H9 (cell line): ENCODE measurements around the gene NCDN. TPM values are rescaled to one million over a fixed set of nuclear protein-coding genes. Genes with fewer than 3 reads are reported as not detected.

Experiments used
- DNase-seq: peaks from one replicate; pipeline ENCODE4 v3.0.0-alpha.2; 2017
- H2AFZ ChIP-seq: one replicate; pipeline ENCODE4 v1.6.1; 2013; ENCODE audit warnings: mild to moderate bottlenecking, low read length, control low read depth, moderate library complexity
- H2AK5ac ChIP-seq: 2 replicates; pipeline ENCODE4 v1.6.1; 2013; ENCODE audit warnings: low read length, control low read depth, mixed read lengths; ENCODE audit not compliant: insufficient read length
- H2BK120ac ChIP-seq: one replicate; pipeline ENCODE4 v1.6.1; 2013; ENCODE audit warnings: low read depth, mild to moderate bottlenecking, low read length, control low read depth, inconsistent platforms; ENCODE audit not compliant: poor library complexity, severe bottlenecking
- H2BK12ac ChIP-seq: 2 replicates; pipeline ENCODE4 v1.6.1; 2013; ENCODE audit warnings: low read length, control low read depth, mixed read lengths, low read depth; ENCODE audit not compliant: insufficient read length
- H2BK15ac ChIP-seq: 2 replicates; pipeline ENCODE4 v1.6.1; 2013; ENCODE audit warnings: low read depth, low read length, control low read depth
- H2BK20ac ChIP-seq: one replicate; pipeline ENCODE4 v1.6.1; 2013; ENCODE audit warnings: low read depth, mild to moderate bottlenecking, low read length, control low read depth, inconsistent platforms; ENCODE audit not compliant: poor library complexity, severe bottlenecking
- H2BK5ac ChIP-seq: 2 replicates; pipeline ENCODE4 v1.6.1; 2013; ENCODE audit warnings: low read length, control low read depth, mixed read lengths; ENCODE audit not compliant: insufficient read length
- H3K14ac ChIP-seq: 2 replicates; pipeline ENCODE4 v1.6.1; 2013; ENCODE audit warnings: low read length, control low read depth; ENCODE audit not compliant: insufficient read depth
- H3K18ac ChIP-seq: 2 replicates; pipeline ENCODE4 v1.6.1; 2013; ENCODE audit warnings: low read depth, mild to moderate bottlenecking, mixed read lengths, low read length, control low read depth; ENCODE audit not compliant: insufficient read length
- H3K23ac ChIP-seq: 2 replicates; pipeline ENCODE4 v1.6.1; 2013; ENCODE audit warnings: low read length, control low read depth, mixed read lengths, low read depth; ENCODE audit not compliant: insufficient read length
- H3K23me2 ChIP-seq: 2 replicates; pipeline ENCODE4 v1.6.1; 2013; ENCODE audit warnings: low read depth, mild to moderate bottlenecking, mixed read lengths, low read length, control low read depth; ENCODE audit not compliant: insufficient read length, poor library complexity, severe bottlenecking
- H3K27ac ChIP-seq: 2 replicates; pipeline ENCODE4 v1.5.1; 2013; ENCODE audit warnings: low read length, control low read depth, mixed read lengths, low read depth; ENCODE audit not compliant: insufficient read length
- H3K27me3 ChIP-seq: 2 replicates; pipeline ENCODE4 v1.6.1; 2013; ENCODE audit warnings: low read length, control low read depth, inconsistent platforms; ENCODE audit not compliant: insufficient read depth
- H3K4ac ChIP-seq: 2 replicates; pipeline ENCODE4 v1.6.1; 2013; ENCODE audit warnings: low read depth, mild to moderate bottlenecking, control low read depth, inconsistent platforms, low read length, moderate library complexity
- H3K4me1 ChIP-seq: 2 replicates; pipeline ENCODE4 v1.6.1; 2013; ENCODE audit warnings: low read length, control low read depth, inconsistent platforms; ENCODE audit not compliant: insufficient read depth
- H3K4me2 ChIP-seq: 2 replicates; pipeline ENCODE4 v1.6.1; 2013; ENCODE audit warnings: low read length, control low read depth, mixed read lengths; ENCODE audit not compliant: insufficient read length, insufficient read depth
- H3K56ac ChIP-seq: 2 replicates; pipeline ENCODE4 v1.6.1; 2013; ENCODE audit warnings: low read depth, mild to moderate bottlenecking, mixed read lengths, low read length, control low read depth; ENCODE audit not compliant: insufficient read length
- H3K79me1 ChIP-seq: 2 replicates; pipeline ENCODE4 v1.6.1; 2013; ENCODE audit warnings: low read depth, mild to moderate bottlenecking, moderate library complexity, low read length, control low read depth, inconsistent platforms; ENCODE audit not compliant: insufficient read depth, poor library complexity, severe bottlenecking
- H3K79me2 ChIP-seq: 2 replicates; pipeline ENCODE4 v1.6.1; 2013; ENCODE audit warnings: low read length, control low read depth, inconsistent platforms; ENCODE audit not compliant: insufficient read depth
- H3K9ac ChIP-seq: 2 replicates; pipeline ENCODE4 v1.6.1; 2013; ENCODE audit warnings: low read length, control low read depth, mixed read lengths; ENCODE audit not compliant: insufficient read length; ENCODE audit errors: extremely low read depth
- H3K9me3 ChIP-seq: one replicate; pipeline ENCODE4 v1.6.1; 2013; ENCODE audit warnings: low read depth, low read length, inconsistent platforms; ENCODE audit not compliant: control insufficient read depth
- H3T11ph ChIP-seq: one replicate; pipeline ENCODE4 v1.6.1; 2013; ENCODE audit warnings: mild to moderate bottlenecking, low read length, control low read depth, inconsistent platforms
- H4K20me1 ChIP-seq: one replicate; pipeline ENCODE4 v1.6.1; 2013; ENCODE audit not compliant: control insufficient read depth, insufficient read length, insufficient read depth
- H4K5ac ChIP-seq: 2 replicates; pipeline ENCODE4 v1.6.1; 2013; ENCODE audit warnings: low read depth, mild to moderate bottlenecking, mixed read lengths, low read length, control low read depth; ENCODE audit not compliant: insufficient read length
- H4K8ac ChIP-seq: replicated peaks from 2 replicates; pipeline ENCODE4 v1.6.1; 2013; ENCODE audit warnings: low read length, control low read depth, mixed read lengths, low read depth; ENCODE audit not compliant: insufficient read length
- H4K91ac ChIP-seq: 2 replicates; pipeline ENCODE4 v1.6.1; 2013; ENCODE audit warnings: low read depth, mild to moderate bottlenecking, moderate library complexity, mixed read lengths, low read length, control low read depth; ENCODE audit not compliant: insufficient read length
- H3K27ac Mint-ChIP-seq, 3 experiments: 2 replicates in 2 of 3; 3 replicates in 1 of 3; pipeline ENCODE4 v1.8.0; 2020 to 2021; ENCODE audit warnings: mixed read lengths in 3 of 3, mild to moderate bottlenecking in 1 of 3, moderate library complexity in 1 of 3
- H3K27me3 Mint-ChIP-seq: 2 replicates; pipeline ENCODE4 v1.8.0; 2021; ENCODE audit warnings: low read depth, mild to moderate bottlenecking, moderate library complexity, mixed read lengths
- H3K36me3 Mint-ChIP-seq, 3 experiments: 2 replicates in 2 of 3; 3 replicates in 1 of 3; pipeline ENCODE4 v1.8.0; 2020 to 2021; ENCODE audit warnings: low read depth in 3 of 3, mixed read lengths in 3 of 3; ENCODE audit not compliant: insufficient read depth in 1 of 3
- H3K4me1 Mint-ChIP-seq, 2 experiments: 2 replicates each; pipeline ENCODE4 v1.8.0; 2020; ENCODE audit warnings: mixed read lengths in 2 of 2
- H3K4me3 Mint-ChIP-seq, 2 experiments: 2 replicates in 1 of 2; 3 replicates in 1 of 2; pipeline ENCODE4 v1.8.0; 2020 to 2021; ENCODE audit warnings: mild to moderate bottlenecking in 2 of 2, mixed read lengths in 2 of 2, moderate library complexity in 1 of 2
- H3K9me3 Mint-ChIP-seq, 2 experiments: 2 replicates in 1 of 2; 3 replicates in 1 of 2; pipeline ENCODE4 v1.8.0; 2020; ENCODE audit warnings: mild to moderate bottlenecking in 2 of 2, mixed read lengths in 2 of 2, moderate library complexity in 1 of 2
- CTCF ChIP-seq: fragments of 200-600 bp; sonication (generic); conservative IDR thresholded peaks from 3 replicates; pipeline ENCODE4 v1.8.0; 2021; ENCODE audit warnings: antibody characterized with exemption, mild to moderate bottlenecking
- WGBS: extraction: QIAGEN DNeasy Blood & Tissue Kit; methylation state at CpG from one replicate; pipeline ENCODE4 v1.1.7; 2013; ENCODE audit warnings: missing lambda C conversion rate, low lambda C conversion rate, mixed read lengths; ENCODE audit not compliant: insufficient read length; ENCODE audit errors: extremely low coverage; 5-methylcytosine and 5-hydroxymethylcytosine counted together
- total RNA-seq: library from RNA; stranded (reverse); gene quantifications from 2 replicates; pipeline ENCODE4 v1.2.1, GENCODE V29; 2021

The NCDN gene
- total RNA-seq, 1 experiment from 2014 or later: 44.2 TPM

GRCh38 chr1:35544976-35545375, 12.6 kb upstream of the NCDN start:
- no peak overlapping the region for H2BK20ac ChIP-seq
- H2BK12ac ChIP-seq: no peak overlapping the region
- peaks cover 13% of the 10 kb centered on the region; the same call in 1 of the 2 replicates for H3K79me2 ChIP-seq
- peak; percentile 81 for TF ChIP-seq CTCF
- H3K23me2 ChIP-seq: no peaks in the 10 kb centered on the region
- Mint-ChIP-seq H3K4me1 (peaks cover 10 to 13% of the 10 kb centered on the region in 2 experiments), H3K4me3 (no peak overlapping the region), H3K9me3 (no peaks in the 10 kb centered on the region), H3K27me3 (no peaks in the 10 kb centered on the region), H3K36me3 (peaks cover 11 to 50% (median 45%) of the 10 kb centered on the region in 3 experiments; a peak in 6 of 7 replicates), H3K27ac (peak overlapping the region; percentile 13 to 50 (median 22); a peak in 1 of 7 replicates)
- no peak overlapping the region for H4K91ac ChIP-seq
- H2BK15ac ChIP-seq: no peak overlapping the region
- H3K79me1 ChIP-seq: peaks cover 3% of the 10 kb centered on the region
- H3K14ac ChIP-seq: no peak overlapping the region
- H3K27ac ChIP-seq: no peak overlapping the region
- H3K4ac ChIP-seq: no peak overlapping the region
- no peaks in the 10 kb centered on the region for H4K20me1 ChIP-seq
- H3K9me3 ChIP-seq: no peaks in the 10 kb centered on the region
- no peak overlapping the region for H3K56ac ChIP-seq
- H2AK5ac ChIP-seq: no peak overlapping the region
- peak; percentile 76 for DNase-seq
- peaks cover 4% of the 10 kb centered on the region for H3K4me1 ChIP-seq
- H3K23ac ChIP-seq: no peak overlapping the region
- no peak overlapping the region for H3K18ac ChIP-seq
- H2BK5ac ChIP-seq: no peak overlapping the region
- H3K4me2 ChIP-seq: no peak overlapping the region
- H2BK120ac ChIP-seq: no peak overlapping the region
- H2AFZ ChIP-seq: no peak overlapping the region
- no peak overlapping the region for H4K5ac ChIP-seq
- H3K27me3 ChIP-seq: no peaks in the 10 kb centered on the region
- H3K9ac ChIP-seq: no peak overlapping the region
- H3T11ph ChIP-seq: no peak overlapping the region
- no CpG with 5 or more reads among the region's 3 CpGs for WGBS
- no peak overlapping the region for H4K8ac ChIP-seq
